C4-2B (cell line): ENCODE data around the gene ZNF581.

Experiments used
- H3K27ac ChIP-seq: fragments of 450-650 bp; 2 replicates; pipeline ENCODE4 v1.5.1; 2017
- CTCF ChIP-seq: fragments of 450-650 bp; conservative IDR thresholded peaks from 2 replicates; pipeline ENCODE4 v1.5.1; 2017; ENCODE audit warnings: mild to moderate bottlenecking
- ZFX ChIP-seq: fragments of 450-650 bp; IDR thresholded peaks from 2 replicates; pipeline ENCODE4 v1.6.1; 2017

ZNF581 gene

GRCh38 chr19:55676383-55676782 lies 32.9 kb downstream of the ZNF581 start:
- H3K27ac ChIP-seq, result peak overlapping the region; percentile 80
- no peak for TF ChIP-seq ZFX
- TF ChIP-seq CTCF, result no peak; the same call in 1 of the 2 replicates

GRCh38 chr19:55676889-55677505 lies 33.5 kb downstream of the ZNF581 start:
- no peak for TF ChIP-seq CTCF
- TF ChIP-seq ZFX, result no peak
- H3K27ac ChIP-seq, result peak overlapping the region; percentile 80

- TF ChIP-seq ZFX (no peak), CTCF (no peak)
- H3K27ac ChIP-seq, result peak overlapping the region; percentile 80
Observed at GRCh38 chr19:55677572-55678028, 34.2 kb downstream of the ZNF581 start.

- no peak for TF ChIP-seq CTCF
- no peak for TF ChIP-seq ZFX
- peak overlapping the region; percentile 80 for H3K27ac ChIP-seq
Observed at GRCh38 chr19:55678121-55678671, 34.7 kb downstream of the ZNF581 start.

- no peak overlapping the region for H3K27ac ChIP-seq
- TF ChIP-seq CTCF, result no peak
- TF ChIP-seq ZFX, result no peak
Observed at GRCh38 chr19:55679343-55680257, 36.2 kb downstream of the ZNF581 start.

GRCh38 chr19:55680339-55681130 lies 37.1 kb downstream of the ZNF581 start:
- TF ChIP-seq ZFX (no peak), CTCF (no peak)
- H3K27ac ChIP-seq, result no peak overlapping the region
